ENCODE measurements around the gene PLAC9. TPM values are rescaled to one million over a fixed set of nuclear protein-coding genes. Genes with fewer than 3 reads are reported as not detected.
"Not testable (repeated sequence)": the region's sequence is repeated elsewhere in the genome, so short reads cannot be mapped to it uniquely, and the experiment has no call there.

PLAC9 gene
- total RNA-seq, 2 donors from 2014 or later = not detected

GRCh38 chr10:80145406-80146308 lies 13.1 kb downstream of the PLAC9 start:
- H3K4me1 Mint-ChIP-seq (ENCODE audit: low read depth) = peaks cover 15% of the 10 kb centered on the region
- not testable (repeated sequence) for ATAC-seq (replicated peaks in 1 of 2); H3K27me3 Mint-ChIP-seq (ENCODE audit: low read depth); H3K9me3 Mint-ChIP-seq; H3K4me3 Mint-ChIP-seq; DNase-seq
- H3K36me3 Mint-ChIP-seq (ENCODE audit: insufficient read depth in 2 of 2) = peaks cover 11 to 12% of the 10 kb centered on the region in 2 donors
- peak overlapping the region; percentile 29 for H3K27ac Mint-ChIP-seq

- Mint-ChIP-seq H3K9me3 (peaks cover 1 to 6% of the 10 kb centered on the region in 2 donors), H3K4me3 (no peak overlapping the region), H3K27me3 (ENCODE audit: low read depth) (no peaks in the 10 kb centered on the region), H3K4me1 (ENCODE audit: low read depth) (peaks cover 15% of the 10 kb centered on the region), H3K27ac (no peak overlapping the region), H3K36me3 (ENCODE audit: insufficient read depth in 2 of 2) (peaks cover 11 to 19% of the 10 kb centered on the region in 2 donors)
- DNase-seq = no peak
- ATAC-seq (replicated peaks in 1 of 2) = no peak
Measured at GRCh38 chr10:80146918-80147317, 14.4 kb downstream of the PLAC9 start.

- Mint-ChIP-seq H3K36me3 (ENCODE audit: insufficient read depth in 2 of 2) (peaks cover 14 to 27% of the 10 kb centered on the region in 2 donors), H3K4me3 (no peak overlapping the region), H3K27me3 (ENCODE audit: low read depth) (no peaks in the 10 kb centered on the region), H3K9me3 (peaks cover 1 to 6% of the 10 kb centered on the region in 2 donors), H3K27ac (no peak overlapping the region), H3K4me1 (ENCODE audit: low read depth) (peaks cover 15% of the 10 kb centered on the region)
- no peak for DNase-seq
- no peak for ATAC-seq (replicated peaks in 1 of 2)
Measured at GRCh38 chr10:80148166-80148805, 15.8 kb downstream of the PLAC9 start.

GRCh38 chr10:80149123-80149522 lies 16.6 kb downstream of the PLAC9 start:
- Mint-ChIP-seq H3K9me3 (peaks cover 1 to 6% of the 10 kb centered on the region in 2 donors), H3K27me3 (ENCODE audit: low read depth) (no peaks in the 10 kb centered on the region), H3K4me1 (ENCODE audit: low read depth) (peaks cover 9% of the 10 kb centered on the region), H3K27ac (no peak overlapping the region), H3K4me3 (no peak overlapping the region), H3K36me3 (ENCODE audit: insufficient read depth in 2 of 2) (peaks cover 16 to 32% of the 10 kb centered on the region in 2 donors)
- ATAC-seq (replicated peaks in 1 of 2) = no peak
- DNase-seq = no peak

- peaks cover 20 to 37% of the 10 kb centered on the region in 2 donors for H3K36me3 Mint-ChIP-seq (ENCODE audit: insufficient read depth in 2 of 2)
- no peak for ATAC-seq (replicated peaks in 1 of 2)
- H3K4me1 Mint-ChIP-seq (ENCODE audit: low read depth) = peaks cover 6% of the 10 kb centered on the region
- H3K27me3 Mint-ChIP-seq (ENCODE audit: low read depth) = no peaks in the 10 kb centered on the region
- DNase-seq = no peak
- H3K4me3 Mint-ChIP-seq = no peak overlapping the region
- H3K27ac Mint-ChIP-seq = no peak overlapping the region
- peaks cover 1 to 6% of the 10 kb centered on the region in 2 donors for H3K9me3 Mint-ChIP-seq
Measured at GRCh38 chr10:80150172-80150571, 17.6 kb downstream of the PLAC9 start.

GRCh38 chr10:80152820-80153219 lies 20.3 kb downstream of the PLAC9 start:
- Mint-ChIP-seq H3K27ac (peak overlapping the region; percentile 24), H3K4me3 (no peak overlapping the region), H3K36me3 (ENCODE audit: insufficient read depth in 2 of 2) (peaks cover 24 to 52% of the 10 kb centered on the region in 2 donors), H3K4me1 (ENCODE audit: low read depth) (peaks cover 27% of the 10 kb centered on the region), H3K27me3 (ENCODE audit: low read depth) (no peaks in the 10 kb centered on the region), H3K9me3 (peaks cover 1 to 6% of the 10 kb centered on the region in 2 donors)
- DNase-seq (no peak), ATAC-seq (replicated peaks in 1 of 2) (no peak)

GRCh38 chr10:80153460-80153859 lies 20.9 kb downstream of the PLAC9 start:
- H3K4me1 Mint-ChIP-seq (ENCODE audit: low read depth) = peaks cover 27% of the 10 kb centered on the region
- H3K27ac Mint-ChIP-seq = peak overlapping the region; percentile 26
- no peaks in the 10 kb centered on the region for H3K27me3 Mint-ChIP-seq (ENCODE audit: low read depth)
- H3K9me3 Mint-ChIP-seq = peaks cover 1 to 6% of the 10 kb centered on the region in 2 donors
- H3K36me3 Mint-ChIP-seq (ENCODE audit: insufficient read depth in 2 of 2) = peaks cover 24 to 53% of the 10 kb centered on the region in 2 donors
- DNase-seq = no peak
- no peak for ATAC-seq (replicated peaks in 1 of 2)
- no peak overlapping the region for H3K4me3 Mint-ChIP-seq

- Mint-ChIP-seq H3K9me3 (peaks cover 0 to 1% of the 10 kb centered on the region in 2 donors), H3K36me3 (ENCODE audit: insufficient read depth in 2 of 2) (peaks cover 16 to 52% of the 10 kb centered on the region in 2 donors), H3K27ac (no peak overlapping the region), H3K4me1 (ENCODE audit: low read depth) (peaks cover 27% of the 10 kb centered on the region), H3K4me3 (no peak overlapping the region), H3K27me3 (ENCODE audit: low read depth) (no peaks in the 10 kb centered on the region)
- no peak for DNase-seq
- ATAC-seq (replicated peaks in 1 of 2) = no peak
Measured at GRCh38 chr10:80154626-80154977, 22.1 kb downstream of the PLAC9 start.

GRCh38 chr10:80154978-80155695 lies 22.6 kb downstream of the PLAC9 start:
- Mint-ChIP-seq H3K9me3 (peaks cover 0 to 1% of the 10 kb centered on the region in 2 donors), H3K4me1 (ENCODE audit: low read depth) (peaks cover 27% of the 10 kb centered on the region), H3K27me3 (ENCODE audit: low read depth) (no peaks in the 10 kb centered on the region), H3K36me3 (ENCODE audit: insufficient read depth in 2 of 2) (peaks cover 20 to 53% of the 10 kb centered on the region in 2 donors), H3K4me3 (peak overlapping the region in 1 of 2 donors; percentile 13), H3K27ac (peak overlapping the region; percentile 71)
- ATAC-seq (replicated peaks in 1 of 2) (peak in 1 of 2 donors; percentile 41), DNase-seq (no peak)

- Mint-ChIP-seq H3K4me1 (ENCODE audit: low read depth) (peaks cover 27% of the 10 kb centered on the region), H3K27ac (peak overlapping the region; percentile 71), H3K36me3 (ENCODE audit: insufficient read depth in 2 of 2) (peaks cover 21 to 49% of the 10 kb centered on the region in 2 donors), H3K27me3 (ENCODE audit: low read depth) (no peaks in the 10 kb centered on the region), H3K9me3 (no peaks in the 10 kb centered on the region), H3K4me3 (no peak overlapping the region)
- DNase-seq (no peak), ATAC-seq (replicated peaks in 1 of 2) (peak; percentile 16 to 34)
Measured at GRCh38 chr10:80155696-80156215, 23.2 kb downstream of the PLAC9 start.

- no peak for DNase-seq
- no peak for ATAC-seq (replicated peaks in 1 of 2)
- H3K27me3 Mint-ChIP-seq (ENCODE audit: low read depth) = no peaks in the 10 kb centered on the region
- H3K9me3 Mint-ChIP-seq = no peaks in the 10 kb centered on the region
- H3K4me3 Mint-ChIP-seq = no peak overlapping the region
- H3K4me1 Mint-ChIP-seq (ENCODE audit: low read depth) = peaks cover 27% of the 10 kb centered on the region
- H3K27ac Mint-ChIP-seq = peak overlapping the region; percentile 71
- peaks cover 22 to 45% of the 10 kb centered on the region in 2 donors for H3K36me3 Mint-ChIP-seq (ENCODE audit: insufficient read depth in 2 of 2)
Measured at GRCh38 chr10:80156216-80156615, 23.7 kb downstream of the PLAC9 start.

GRCh38 chr10:80157561-80157960 lies 25.0 kb downstream of the PLAC9 start:
- no peaks in the 10 kb centered on the region for H3K9me3 Mint-ChIP-seq
- peaks cover 20 to 45% of the 10 kb centered on the region in 2 donors for H3K36me3 Mint-ChIP-seq (ENCODE audit: insufficient read depth in 2 of 2)
- DNase-seq (no peak), ATAC-seq (replicated peaks in 1 of 2) (no peak)
- H3K4me3 Mint-ChIP-seq = no peak overlapping the region
- H3K4me1 Mint-ChIP-seq (ENCODE audit: low read depth) = peaks cover 27% of the 10 kb centered on the region
- no peaks in the 10 kb centered on the region for H3K27me3 Mint-ChIP-seq (ENCODE audit: low read depth)
- no peak overlapping the region for H3K27ac Mint-ChIP-seq

All from activated T-cell treated with anti-CD3 and anti-CD28 coated beads, Interleukin-2, amount 50 U/mL, for 72 hours (primary cell).